H1 (cell line): ENCODE results near the gene HOTAIR. TPM values are rescaled to one million over a fixed set of nuclear protein-coding genes. Genes with fewer than 3 reads are reported as not detected.

Experiments
- CTCF ChIA-PET: fragments of 300-600 bp; sonication (Branson Sonifier 250); formaldehyde crosslinking; loops from one replicate; lab custom pipeline; 2021; ENCODE audit not compliant: partially characterized antibody; lab: Charles Lee
- POLR2A ChIA-PET: fragments of 300-600 bp; sonication (Branson Sonifier 250); formaldehyde crosslinking; loops from one replicate; lab custom pipeline; 2021; ENCODE audit warnings: inconsistent platforms; ENCODE audit not compliant: partially characterized antibody; lab: Charles Lee
- DNase-seq, 2 experiments: peaks; one replicate each; pipeline versions ENCODE4 v3.0.0 to v3.0.0-alpha.2; 2010 to 2022; ENCODE audit warnings: low spot score in 2 of 2, low read depth in 1 of 2, mixed read lengths in 1 of 2
- FAIRE-seq: peaks from 2 replicates; lab custom pipeline; 2011; peaks lifted over from hg19 to GRCh38; lab: Jason Lieb, UNC
- H2AFZ ChIP-seq: 2 replicates; pipeline ENCODE4 v1.8.1; 2012; ENCODE audit warnings: low read length, inconsistent platforms
- H2AK5ac ChIP-seq: 2 replicates; pipeline ENCODE4 v1.6.1; 2013; ENCODE audit warnings: low read depth, low read length
- H2BK120ac ChIP-seq: replicated peaks from 2 replicates; pipeline ENCODE3; 2013; ENCODE audit warnings: low read depth, low read length, inconsistent platforms
- H2BK12ac ChIP-seq: 2 replicates; pipeline ENCODE4 v1.6.1; 2013; ENCODE audit warnings: low read depth, low read length
- H2BK15ac ChIP-seq: 2 replicates; pipeline ENCODE4 v1.6.1; 2013; ENCODE audit warnings: low read length
- H2BK20ac ChIP-seq: 2 replicates; pipeline ENCODE4 v1.6.1; 2013; ENCODE audit warnings: low read length
- H2BK5ac ChIP-seq: 2 replicates; pipeline ENCODE4 v1.6.1; 2013; ENCODE audit warnings: low read depth, low read length
- H3K14ac ChIP-seq: 2 replicates; pipeline ENCODE4 v1.6.1; 2013; ENCODE audit warnings: inconsistent platforms; ENCODE audit not compliant: insufficient read length
- H3K18ac ChIP-seq: 2 replicates; pipeline ENCODE4 v1.6.1; 2013; ENCODE audit warnings: low read length; ENCODE audit errors: extremely low read depth
- H3K23ac ChIP-seq: 2 replicates; pipeline ENCODE4 v1.6.1; 2013; ENCODE audit warnings: inconsistent platforms; ENCODE audit not compliant: insufficient read length
- H3K23me2 ChIP-seq: 2 replicates; pipeline ENCODE4 v1.6.1; 2013; ENCODE audit warnings: low read depth, low read length
- H3K27ac ChIP-seq: 2 replicates; pipeline ENCODE4 v1.6.1; 2011; ENCODE audit warnings: low read depth, low read length, inconsistent platforms
- H3K27me3 ChIP-seq, 4 experiments: replicated peaks in 1 of 4; 1 replicate in 1 of 4; 2 replicates in 3 of 4; pipeline versions ENCODE4 v1.6.1 to v1.8.1; 2011 to 2013; ENCODE audit warnings: low read length in 3 of 4, mild to moderate bottlenecking in 3 of 4, inconsistent platforms in 2 of 4, mixed read lengths in 2 of 4, moderate library complexity in 1 of 4; ENCODE audit not compliant: control insufficient read depth in 3 of 4, insufficient read depth in 3 of 4; ENCODE audit errors: extremely low read depth in 1 of 4
- H3K36me3 ChIP-seq, 4 experiments: 2 replicates each; pipeline versions ENCODE4 v1.6.1 to v1.8.1; 2011 to 2013; ENCODE audit warnings: mild to moderate bottlenecking in 4 of 4, low read length in 3 of 4, moderate library complexity in 2 of 4, control low read depth in 1 of 4, inconsistent platforms in 1 of 4; ENCODE audit not compliant: insufficient read depth in 4 of 4, control insufficient read depth in 2 of 4
- H3K4ac ChIP-seq: replicated peaks from 2 replicates; pipeline ENCODE3; 2013; ENCODE audit warnings: low read length, low read depth, mixed read lengths, inconsistent platforms; ENCODE audit not compliant: insufficient read length
- H3K4me1 ChIP-seq, 4 experiments: replicated peaks in 1 of 4; 1 replicate in 1 of 4; 2 replicates in 3 of 4; pipeline versions ENCODE4 v1.6.1 to v1.8.1; 2011 to 2013; ENCODE audit warnings: low read length in 3 of 4, inconsistent platforms in 2 of 4, mixed read lengths in 1 of 4; ENCODE audit not compliant: insufficient read depth in 4 of 4, control insufficient read depth in 3 of 4
- H3K4me2 ChIP-seq, 2 experiments: 2 replicates each; pipeline versions ENCODE4 v1.6.1 to v1.8.1; 2011 to 2013; ENCODE audit warnings: low read depth in 2 of 2, low read length in 2 of 2, control low read depth in 1 of 2, inconsistent platforms in 1 of 2, mild to moderate bottlenecking in 1 of 2; ENCODE audit not compliant: insufficient read depth in 1 of 2
- H3K4me3 ChIP-seq, 4 experiments: fragments of 200-600, 300-600 bp in 1 of 4; sonication (generic), shearing (Covaris generic), sonication (Bioruptor Twin) in 1 of 4; 2 replicates each; pipeline versions ENCODE4 v1.5.1 to v1.8.1; 2011 to 2016; ENCODE audit warnings: low read length in 4 of 4, low read depth in 3 of 4, control low read depth in 2 of 4, inconsistent platforms in 2 of 4, mild to moderate bottlenecking in 2 of 4, mixed read lengths in 1 of 4, moderate library complexity in 1 of 4; ENCODE audit not compliant: insufficient read depth in 2 of 4; ENCODE audit errors: extremely low read depth in 1 of 4
- H3K56ac ChIP-seq: replicated peaks from 2 replicates; pipeline ENCODE3; 2013; ENCODE audit warnings: low read depth, mild to moderate bottlenecking, mixed read lengths, low read length, inconsistent platforms; ENCODE audit not compliant: insufficient read length
- H3K79me1 ChIP-seq: 2 replicates; pipeline ENCODE4 v1.6.1; 2013; ENCODE audit warnings: low read depth, low read length, control low read depth
- H3K79me2 ChIP-seq, 2 experiments: 2 replicates each; pipeline versions ENCODE4 v1.6.1 to v1.8.1; 2012 to 2013; ENCODE audit warnings: low read length in 2 of 2, mild to moderate bottlenecking in 2 of 2, inconsistent platforms in 1 of 2; ENCODE audit not compliant: insufficient read depth in 2 of 2, control insufficient read depth in 1 of 2
- H3K9ac ChIP-seq, 4 experiments: replicated peaks in 1 of 4; 1 replicate in 1 of 4; 2 replicates in 3 of 4; pipeline versions ENCODE4 v1.6.1 to v1.8.1; 2011 to 2013; ENCODE audit warnings: low read depth in 3 of 4, low read length in 3 of 4, control low read depth in 2 of 4, mild to moderate bottlenecking in 2 of 4, moderate library complexity in 2 of 4, inconsistent platforms in 1 of 4; ENCODE audit errors: extremely low read depth in 1 of 4
- H3K9me3 ChIP-seq, 2 experiments: 2 replicates each; pipeline versions ENCODE4 v1.6.1 to v1.8.1; 2012 to 2013; ENCODE audit warnings: mild to moderate bottlenecking in 2 of 2, moderate library complexity in 2 of 2, control low read depth in 1 of 2, inconsistent platforms in 1 of 2, low read depth in 1 of 2, low read length in 1 of 2, mixed read lengths in 1 of 2; ENCODE audit not compliant: insufficient read depth in 2 of 2
- H4K20me1 ChIP-seq, 2 experiments: replicated peaks in 1 of 2; 2 replicates each; pipeline versions ENCODE3 to v1.8.1; 2011 to 2013; ENCODE audit warnings: inconsistent platforms in 2 of 2, low read length in 2 of 2, mild to moderate bottlenecking in 1 of 2; ENCODE audit not compliant: insufficient read depth in 2 of 2, control insufficient read depth in 1 of 2
- H4K5ac ChIP-seq: 2 replicates; pipeline ENCODE4 v1.6.1; 2013; ENCODE audit warnings: low read length, low read depth, mixed read lengths, inconsistent platforms; ENCODE audit not compliant: insufficient read length
- H4K8ac ChIP-seq: 2 replicates; pipeline ENCODE4 v1.8.0; 2013; ENCODE audit warnings: mild to moderate bottlenecking, moderate library complexity, low read length, inconsistent platforms; ENCODE audit not compliant: insufficient read depth; ENCODE audit errors: extremely low read depth
- H4K91ac ChIP-seq: replicated peaks from 2 replicates; pipeline ENCODE3; 2013; ENCODE audit warnings: low read length, mixed read lengths, inconsistent platforms; ENCODE audit not compliant: insufficient read length
- ASH2L ChIP-seq: fragments of 200-600, 300-600 bp; sonication (generic); IDR thresholded peaks from one replicate; pipeline ENCODE4 v1.7.1; 2017; ENCODE audit warnings: low read length
- RNF2 ChIP-seq: fragments of 200-900, 300-1000 bp; sonication (generic); IDR thresholded peaks from 2 replicates; pipeline ENCODE4 v1.7.1; 2016; ENCODE audit warnings: borderline replicate concordance, low read depth, mild to moderate bottlenecking, antibody characterized with exemption, low read length; ENCODE audit not compliant: poor library complexity, severe bottlenecking; ENCODE audit errors: missing control alignments
- WGBS, 2 experiments: shearing (Covaris generic) in 1 of 2; methylation state at CpG; one replicate each; pipeline versions ENCODE4 v1.1.6 to v1.1.7; 2013 to 2015; ENCODE audit warnings: low lambda C conversion rate in 2 of 2, mixed read lengths in 2 of 2, inconsistent platforms in 1 of 2, low coverage in 1 of 2, missing lambda C conversion rate in 1 of 2; ENCODE audit not compliant: insufficient replicate concordance in 2 of 2, insufficient coverage in 1 of 2, insufficient read length in 1 of 2; ENCODE audit errors: extremely low coverage in 1 of 2, missing lambda C conversion rate in 1 of 2; 5-methylcytosine and 5-hydroxymethylcytosine counted together
- polyA plus RNA-seq, 7 experiments: library from polyadenylated mRNA; depleted of rRNA in 3 of 7; stranded (reverse) in 5 of 7; unstranded in 2 of 7; fragments of >200 nt in 5 of 7; fragments of 200-250 nt in 2 of 7; gene quantifications; 1 replicate in 5 of 7; 2 replicates in 1 of 7; 4 replicates in 1 of 7; pipeline versions ENCODE4 v1.2.1 to v1.2.3, GENCODE V29; 2011 to 2013; ENCODE audit warnings: missing spikeins in 2 of 7, mixed read lengths in 2 of 7
- total RNA-seq: library from RNA; stranded (reverse); fragmentation: NEBNext Ultra II Directional; extraction: Animal tissue kit (Norgen Biotek cat#: 25700); gene quantifications from 2 replicates; pipeline ENCODE4 v1.2.1, GENCODE V29; 2021

HOTAIR gene
- total and polyA plus RNA-seq, 2 of the 8 experiments (the other 6 are each of a cell fraction or from before 2014, with no cell fraction given), result not detected

DNA sequence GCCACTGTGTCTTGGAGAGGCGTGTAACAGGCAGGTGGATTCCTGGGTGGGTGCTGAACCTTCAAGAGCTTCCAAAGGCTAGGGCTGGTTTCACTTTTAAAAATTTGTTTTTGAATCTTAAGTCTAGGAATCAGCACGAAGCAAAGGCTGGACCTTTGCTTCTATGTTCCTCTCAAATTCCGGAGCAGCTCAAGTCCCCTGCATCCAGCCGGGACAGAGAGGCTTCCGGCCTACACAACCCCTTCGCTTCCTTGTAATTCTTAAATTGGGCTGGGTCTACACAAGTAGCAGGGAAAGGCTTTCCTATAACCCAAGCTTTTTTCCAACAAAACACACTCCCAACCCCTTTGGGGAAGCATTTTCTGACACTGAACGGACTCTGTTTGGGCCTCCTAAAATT lies 11.7 kb downstream of the HOTAIR start:
- Histone ChIP-seq H2BK120ac (no peak overlapping the region), H2BK5ac (no peak overlapping the region), H3K23me2 (no peaks in the 10 kb centered on the region), H4K20me1 (peaks cover 29 to 51% of the 10 kb centered on the region in 2 experiments), H3K9me3 (no peaks in the 10 kb centered on the region), H3K27me3 (peaks cover 99 to 100% (median 100%) of the 10 kb centered on the region in 4 experiments), H3K4me3 (no peak overlapping the region), H3K4me2 (no peak overlapping the region), H3K4ac (no peak overlapping the region), H3K36me3 (peaks cover 0 to 8% (median 0%) of the 10 kb centered on the region in 4 experiments; a peak in 2 of 8 replicates), H3K4me1 (peaks cover 0 to 4% (median 2%) of the 10 kb centered on the region in 4 experiments; a peak in 3 of 7 replicates), H2BK12ac (no peak overlapping the region), H2BK15ac (no peak overlapping the region), H3K27ac (no peak overlapping the region), H2AK5ac (no peak overlapping the region), H2BK20ac (no peak overlapping the region), H3K56ac (no peak overlapping the region), H2AFZ (no peak overlapping the region), H3K79me2 (no peaks in the 10 kb centered on the region), H3K23ac (no peak overlapping the region), H3K18ac (no peak overlapping the region), H4K5ac (no peak overlapping the region), H3K9ac (no peak overlapping the region), H4K91ac (no peak overlapping the region), H3K14ac (no peak overlapping the region), H4K8ac (no peak overlapping the region), H3K79me1 (no peaks in the 10 kb centered on the region)
- DNase-seq (no peak), FAIRE-seq (no peak)
- ChIA-PET POLR2A (interaction anchor here (0.9 to 1.6 kb wide), 3 partner anchors 12 to 88 kb away, joined by 3 read pairs; partner anchors contain the start of gene HOXC13), CTCF (interaction anchor here (2.3 kb wide), 1 partner anchor 245 kb away, joined by 8 read pairs; no protein-coding TSS in a partner anchor)
- 30% methylated on average over 7 of the region's 7 CpGs; no CpG with 5 or more reads in 1 of the 2 experiments for WGBS, 2 experiments
- no peak for TF ChIP-seq ASH2L
- TF ChIP-seq RNF2, result peak; percentile 80
